CD4-positive, alpha-beta T cell treated with Interleukin-1 beta for 1 hour (primary cell): Measurements from ENCODE around the gene GSTA2.
"Not testable (repeated sequence)": the region's sequence is repeated elsewhere in the genome, so short reads cannot be mapped to it uniquely, and the experiment has no call there.

ENCODE experiments used
- DNase-seq, 2 donors: peaks; one replicate each; pipeline ENCODE4 v3.0.0-alpha.2; 2020 to 2022

Gene GSTA2

DNA sequence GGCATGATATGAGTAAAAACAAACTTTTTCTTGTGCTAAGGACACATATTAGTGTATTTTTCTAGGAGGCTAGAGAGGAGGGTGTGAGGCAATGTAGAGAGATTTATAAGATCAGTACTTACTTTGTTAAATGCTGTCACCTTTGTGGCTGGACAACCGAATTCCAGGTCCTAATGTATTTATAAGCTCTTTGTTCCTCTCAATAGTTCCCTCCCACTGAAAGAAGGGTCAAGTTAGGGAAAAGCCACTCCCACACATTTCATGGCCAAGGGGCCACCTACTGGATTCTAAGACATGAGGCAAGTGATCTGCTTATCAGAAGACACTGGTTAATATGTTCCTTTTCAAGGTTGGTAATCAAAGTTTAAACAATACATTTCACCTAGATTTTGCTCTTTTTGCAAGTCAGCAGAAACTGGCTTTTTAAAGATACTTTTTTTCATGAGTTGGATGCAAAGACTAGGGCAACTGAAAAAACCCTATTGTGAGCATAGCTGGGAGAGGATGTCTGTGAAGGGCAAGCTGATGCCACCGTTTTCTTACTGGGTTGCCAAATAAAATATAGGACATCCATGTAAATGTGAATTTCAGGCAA, at the start of gene GSTA2:
TSS of gene GSTA2 (minus strand) at position 154 of the 595 bp plus-strand sequence. CDS start 5,528 bp downstream, outside the sequence.
- not testable (repeated sequence) for DNase-seq

DNA sequence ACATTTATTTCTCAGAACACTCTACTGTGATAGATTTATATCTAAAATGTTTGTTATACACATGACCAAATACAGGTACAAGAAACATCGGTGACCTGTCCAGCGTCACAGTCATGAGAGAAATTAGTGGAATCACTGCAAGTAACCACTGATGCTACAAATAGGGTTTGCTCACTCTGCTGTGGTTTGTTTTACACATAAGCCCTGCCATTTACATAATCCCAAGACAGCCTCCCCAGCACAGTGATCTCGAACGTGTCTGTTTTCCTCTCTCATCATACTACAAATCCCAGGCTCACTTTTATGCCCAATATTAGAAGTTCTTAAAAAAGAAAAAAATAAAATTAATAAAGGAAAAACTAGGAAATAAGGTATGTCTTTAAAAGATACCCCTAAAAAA, 46.5 kb upstream of the GSTA2 start:
- not testable (repeated sequence) for DNase-seq

- DNase-seq, result no peak
Observed at GRCh38 chr6:52808660-52809059, 45.4 kb upstream of the GSTA2 start.

- DNase-seq, result not testable (repeated sequence)
Observed at GRCh38 chr6:52803668-52804255, 40.5 kb upstream of the GSTA2 start, which contains the start of gene GSTA1. Gene GSTA1, minus strand, starts transcription at chr6:52803816. Its CDS starts 4,549 bp downstream, at chr6:52799267.

- DNase-seq, result no peak
Observed at GRCh38 chr6:52802806-52803205, 39.5 kb upstream of the GSTA2 start.

GRCh38 chr6:52801188-52801841, 38.0 kb upstream of the GSTA2 start:
- no peak for DNase-seq

DNA sequence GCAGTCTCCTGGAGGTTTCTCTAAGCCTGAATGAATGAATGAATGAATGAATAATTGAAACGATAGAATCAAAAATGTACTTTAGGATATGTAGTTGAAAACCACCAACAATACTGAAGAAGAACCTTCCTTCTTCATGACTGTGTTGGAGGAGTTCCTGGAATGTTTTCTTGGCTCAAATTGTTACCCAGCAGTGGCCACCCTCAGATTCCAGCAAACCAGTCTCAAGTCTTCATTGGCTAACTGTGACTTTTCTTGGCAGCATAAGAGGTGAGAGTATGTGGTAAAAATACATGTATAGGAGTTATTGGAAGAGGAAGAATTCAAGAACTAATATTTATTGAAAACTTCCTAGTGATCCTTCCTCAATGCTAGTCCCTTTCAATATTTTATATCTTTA, 36.0 kb upstream of the GSTA2 start:
- DNase-seq, result not testable (repeated sequence)

DNA sequence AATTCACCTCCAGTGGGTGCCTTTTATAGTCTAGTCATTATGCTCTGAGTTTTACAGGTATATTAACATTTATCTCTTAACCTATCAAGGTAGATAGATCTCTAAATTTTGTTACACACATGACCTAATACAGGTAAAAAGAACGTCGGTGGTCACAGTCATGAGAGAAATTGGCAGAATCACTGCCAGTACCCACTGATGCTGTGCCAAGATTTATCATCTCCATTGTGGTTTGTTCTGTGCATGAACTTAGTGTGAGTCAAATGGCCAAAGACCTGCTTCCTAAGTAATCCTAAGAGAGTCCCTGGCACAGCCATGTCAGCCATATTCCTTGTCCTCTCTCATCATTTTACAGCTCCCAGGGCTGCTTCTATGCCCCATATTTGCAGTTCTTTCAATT, 31.1 kb upstream of the GSTA2 start:
- DNase-seq, result not testable (repeated sequence)

GRCh38 chr6:52790861-52791260, 27.6 kb upstream of the GSTA2 start:
- DNase-seq, result no peak

DNA sequence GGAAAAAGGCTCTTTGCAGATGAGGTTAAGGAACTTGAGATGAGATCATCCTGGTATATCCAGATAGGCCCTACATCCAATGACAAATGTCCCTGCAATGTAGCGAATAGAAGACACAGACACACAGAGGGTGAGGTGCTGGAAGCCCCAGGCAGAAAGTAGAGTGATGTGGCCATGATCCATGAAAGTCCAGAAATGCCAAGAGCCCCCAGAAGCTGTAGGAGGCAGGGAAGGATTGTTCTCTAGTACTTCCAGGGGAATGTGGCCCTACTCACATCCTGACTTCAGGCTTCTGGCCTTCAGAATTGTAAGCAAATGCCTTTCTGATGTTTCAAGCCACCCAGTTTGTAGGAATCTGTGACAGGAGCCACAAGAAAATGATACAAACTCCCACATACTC, 26.4 kb upstream of the GSTA2 start:
- DNase-seq, result not testable (repeated sequence)

DNA sequence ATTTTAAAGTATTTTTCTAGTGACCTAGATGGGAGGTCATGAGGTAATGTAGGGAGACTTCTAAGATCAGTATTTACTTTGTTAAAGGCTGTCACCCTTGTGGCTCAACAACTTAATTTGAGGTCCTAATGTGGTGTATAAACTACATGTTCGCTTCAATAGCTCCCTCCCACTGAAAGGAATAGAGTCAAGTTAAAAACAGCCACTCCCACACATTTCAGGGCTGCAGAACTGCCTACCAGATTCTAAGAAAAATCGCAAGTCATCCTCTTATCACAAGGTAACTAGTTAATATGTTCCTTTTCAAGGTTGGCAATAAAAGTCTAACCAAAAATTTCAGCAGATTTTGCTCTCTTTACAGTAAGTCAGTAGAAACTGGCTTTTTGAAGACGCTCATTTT, 25.2 kb upstream of the GSTA2 start:
- DNase-seq, result no peak

DNA sequence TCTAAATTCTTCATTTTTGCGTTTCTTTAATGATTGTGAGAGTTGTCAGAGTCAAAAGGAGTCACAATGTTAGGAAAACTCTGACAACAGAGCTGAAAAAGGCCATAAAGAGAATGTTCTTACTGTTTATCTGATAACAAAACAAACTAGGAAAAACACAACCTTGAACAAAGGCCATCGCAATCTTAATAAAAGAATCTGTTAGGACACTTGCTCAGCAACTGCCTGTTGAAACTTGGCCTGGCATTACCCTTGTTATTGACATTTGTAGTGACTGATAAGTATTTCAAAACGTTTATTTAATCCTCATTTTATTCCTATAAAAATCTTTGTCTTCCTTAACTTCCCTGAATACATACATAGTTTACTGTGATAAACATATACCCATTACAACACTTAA, 24.6 kb upstream of the GSTA2 start:
- DNase-seq, result no peak

DNA sequence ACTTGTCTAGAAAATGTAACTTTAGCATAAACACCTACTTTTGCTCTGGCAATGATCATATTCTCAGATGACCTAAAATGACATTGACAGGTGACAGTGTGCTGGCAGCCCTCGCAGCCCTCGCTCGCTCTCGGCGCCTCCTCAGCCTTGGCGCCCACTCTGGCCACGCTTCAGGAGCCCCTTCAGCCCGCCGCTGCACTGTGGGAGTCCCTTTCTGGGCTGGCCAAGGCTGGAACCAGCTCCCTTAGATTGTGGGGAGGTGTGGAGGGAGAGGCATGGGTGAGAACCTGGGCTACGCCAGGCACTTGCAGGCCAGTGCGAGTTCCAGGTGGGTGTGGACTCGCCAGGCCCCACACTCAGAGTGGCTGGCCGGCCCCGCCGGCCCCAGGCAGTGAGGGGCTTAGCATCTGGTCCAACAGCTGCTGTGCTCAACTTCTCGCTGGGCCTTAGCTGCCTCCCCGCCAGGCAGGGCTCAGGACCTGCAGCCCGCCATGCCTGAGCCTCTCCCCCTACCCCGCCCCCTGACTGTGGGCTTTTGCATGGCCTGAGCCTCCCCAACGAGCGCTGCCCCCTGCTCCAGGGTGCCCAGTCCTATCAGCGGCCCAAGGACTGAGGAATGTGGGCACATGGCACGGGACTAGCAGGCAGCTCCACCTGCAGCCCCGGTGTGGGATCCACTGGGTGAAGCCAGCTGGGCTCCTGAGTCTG, 23.1 kb upstream of the GSTA2 start:
- no peak for DNase-seq

DNA sequence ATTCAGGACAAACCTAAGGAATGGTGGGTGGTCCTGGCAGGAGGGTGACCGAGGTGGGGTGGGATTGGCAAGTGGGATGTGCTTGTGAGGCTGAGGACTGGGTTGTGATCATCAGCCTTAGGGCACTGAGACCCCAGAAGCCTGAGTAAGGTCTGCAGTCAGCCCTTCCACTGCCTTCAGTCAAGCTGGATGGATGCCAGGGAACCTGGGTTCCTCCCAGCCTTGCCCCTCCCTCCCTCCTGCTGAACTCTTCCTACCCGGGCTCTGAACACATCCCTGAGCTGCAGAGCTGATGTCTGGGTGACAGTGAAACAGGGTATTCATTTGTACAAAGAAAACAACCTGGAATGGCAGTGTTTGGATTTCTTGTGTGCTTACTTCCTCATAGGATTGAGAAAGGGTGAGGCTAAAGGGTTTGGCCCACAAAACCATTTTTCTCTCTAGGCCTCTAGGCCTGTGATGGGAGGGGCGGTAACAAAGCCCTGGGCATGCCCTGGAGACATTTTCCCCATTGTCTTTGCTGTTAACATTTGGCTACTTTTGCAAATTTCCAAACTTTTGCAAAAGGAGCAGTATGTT, 19.5 kb upstream of the GSTA2 start:
- DNase-seq, result not testable (repeated sequence)

- DNase-seq, result not testable (repeated sequence)
Observed at GRCh38 chr6:52782209-52782608, 18.9 kb upstream of the GSTA2 start.

DNA sequence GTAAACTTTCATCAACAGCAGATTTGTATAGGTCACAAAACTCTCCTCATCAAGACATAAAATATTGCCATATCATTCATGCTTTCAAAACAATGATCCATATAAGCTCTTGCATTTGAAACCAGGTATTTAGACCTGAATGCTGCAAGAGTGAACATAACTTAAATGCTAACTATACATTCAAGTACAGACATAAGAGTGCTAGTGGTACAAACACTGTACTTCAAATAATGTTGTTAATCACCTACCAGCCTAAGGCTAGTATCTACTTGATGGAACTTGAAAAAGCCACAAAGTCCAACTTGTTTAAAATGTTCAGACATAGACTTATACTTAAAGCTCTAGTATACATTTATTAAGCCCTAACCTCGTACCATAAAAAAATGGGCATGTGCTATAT, 16.0 kb upstream of the GSTA2 start:
- no peak for DNase-seq

DNA sequence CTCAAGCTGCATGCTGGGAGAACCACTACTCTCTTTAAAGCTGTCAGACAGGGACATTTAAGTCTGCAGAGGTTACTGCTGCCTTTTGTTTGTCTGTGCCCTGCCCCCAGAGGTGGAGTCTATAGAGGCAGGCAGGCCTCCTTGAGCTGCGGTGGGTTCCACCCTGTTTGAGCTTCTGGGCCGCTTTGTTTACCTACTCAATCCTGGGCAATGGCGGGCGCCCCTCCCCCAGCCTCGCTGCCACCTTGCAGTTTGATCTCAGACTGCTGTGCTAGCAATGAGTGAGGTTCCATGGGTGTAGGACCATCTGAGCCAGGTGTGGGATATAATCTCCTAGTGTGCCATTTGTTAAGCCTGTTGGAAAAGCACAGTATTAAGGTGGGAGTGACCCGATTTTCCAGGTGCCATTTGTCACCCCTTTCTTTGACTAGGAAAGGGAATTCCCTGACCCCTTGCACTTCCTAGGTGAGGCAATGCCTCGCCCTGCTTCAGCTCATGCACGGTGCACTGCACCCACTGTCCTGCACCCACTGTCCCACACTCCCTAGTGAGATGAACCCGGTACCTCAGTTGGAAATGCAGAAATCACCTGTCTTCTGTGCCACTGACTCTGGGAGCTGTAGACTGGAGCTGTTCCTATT, 13.6 kb upstream of the GSTA2 start:
- not testable (repeated sequence) for DNase-seq

GRCh38 chr6:52769399-52769798, 6.1 kb upstream of the GSTA2 start:
- DNase-seq, result not testable (repeated sequence)

GRCh38 chr6:52767658-52768057, 4.4 kb upstream of the GSTA2 start:
- DNase-seq, result not testable (repeated sequence)

DNA sequence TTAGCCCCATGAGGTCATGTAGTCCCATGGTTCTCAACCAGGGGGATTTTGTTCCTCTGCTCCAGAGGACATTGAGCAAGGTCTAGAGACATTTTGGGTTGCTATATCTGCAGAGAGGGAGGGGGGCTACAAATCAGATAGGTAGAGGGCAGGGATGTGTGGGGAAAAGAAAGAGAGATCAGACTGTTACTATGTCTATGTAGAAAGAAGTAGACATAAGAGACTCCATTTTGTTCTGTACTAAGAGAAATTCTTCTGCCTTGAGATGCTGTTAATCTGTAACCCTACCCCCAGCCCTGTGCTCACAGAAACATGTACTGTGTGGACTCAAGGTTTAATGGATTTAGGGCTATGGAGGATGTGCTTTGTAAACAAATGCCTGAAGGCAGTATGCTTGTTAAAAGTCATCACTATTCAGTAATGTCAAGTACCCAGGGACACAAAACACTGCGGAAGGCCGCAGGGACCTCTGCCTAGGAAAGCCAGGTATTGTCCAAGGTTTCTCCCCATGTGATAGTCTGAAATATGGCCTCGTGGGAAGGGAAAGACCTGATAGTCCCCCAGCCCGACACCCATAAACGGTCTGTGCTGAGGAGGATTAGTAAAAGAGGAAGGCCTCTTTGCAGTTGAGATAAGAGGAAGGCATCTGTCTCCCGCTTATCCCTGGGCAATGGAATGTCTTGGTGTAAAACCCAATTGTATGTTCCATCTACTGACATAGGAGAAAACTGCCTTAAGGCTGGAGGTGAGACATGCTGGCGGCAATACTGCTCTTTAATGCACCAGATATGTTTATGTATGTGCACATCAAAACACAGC, 1.4 kb downstream of the GSTA2 start:
- not testable (repeated sequence) for DNase-seq

GRCh38 chr6:52760105-52760765, 3.0 kb downstream of the GSTA2 start:
- no peak for DNase-seq
